ENCODE data around the gene MEF2A.

MEF2A gene

GRCh38 chr15:99564221-99565048 is 1.3 kb upstream of the MEF2A start:
- DNase-seq: peak; percentile 87

GRCh38 chr15:99565049-99565298 is 810 bp upstream of the MEF2A start:
- no peak for DNase-seq

- peak; percentile 20 for DNase-seq
Observed at GRCh38 chr15:99566157-99566897, 543 bp downstream of the MEF2A start.

- DNase-seq: no peak
Observed at GRCh38 chr15:99568625-99569352, 3.0 kb downstream of the MEF2A start.

GRCh38 chr15:99571299-99571698 is 5.5 kb downstream of the MEF2A start:
- DNase-seq: no peak

GRCh38 chr15:99574048-99574447 is 8.3 kb downstream of the MEF2A start:
- DNase-seq: no peak

GRCh38 chr15:99574502-99574901 is 8.7 kb downstream of the MEF2A start:
- no peak for DNase-seq

GRCh38 chr15:99578809-99579208 is 13.0 kb downstream of the MEF2A start:
- no peak for DNase-seq

- no peak for DNase-seq
Observed at GRCh38 chr15:99580076-99580475, 14.3 kb downstream of the MEF2A start.

- peak; percentile 5 for DNase-seq
Observed at GRCh38 chr15:99582508-99582960, 16.8 kb downstream of the MEF2A start.

- no peak for DNase-seq
Observed at GRCh38 chr15:99584081-99584600, 18.4 kb downstream of the MEF2A start.

GRCh38 chr15:99586121-99586520 is 20.3 kb downstream of the MEF2A start:
- DNase-seq: no peak

- DNase-seq: no peak
Observed at GRCh38 chr15:99589801-99590200, 24.0 kb downstream of the MEF2A start.

GRCh38 chr15:99590913-99591646 is 25.3 kb downstream of the MEF2A start:
- no peak for DNase-seq

- no peak for DNase-seq
Observed at GRCh38 chr15:99592145-99592791, 26.5 kb downstream of the MEF2A start.

GRCh38 chr15:99593070-99593469 is 27.3 kb downstream of the MEF2A start:
- no peak for DNase-seq

- DNase-seq: no peak
Observed at GRCh38 chr15:99594916-99595315, 29.1 kb downstream of the MEF2A start.

- DNase-seq: no peak
Observed at GRCh38 chr15:99598296-99598695, 32.5 kb downstream of the MEF2A start.

GRCh38 chr15:99603828-99604227 is 38.0 kb downstream of the MEF2A start:
- DNase-seq: no peak

GRCh38 chr15:99604865-99605264 is 39.1 kb downstream of the MEF2A start:
- no peak for DNase-seq

GRCh38 chr15:99605490-99605931 is 39.7 kb downstream of the MEF2A start:
- DNase-seq: no peak

GRCh38 chr15:99605990-99606389 is 40.2 kb downstream of the MEF2A start:
- no peak for DNase-seq
